HG02852 (cell line): Measurements from ENCODE around the gene MEF2C.
A peak's percentile ranks its signal among the peaks of the same experiment; 100 is the strongest.

ENCODE experiments used
- ATAC-seq: cut with Tn5 transposase; IDR thresholded peaks from one replicate; pipeline ENCODE4 v1.9.1; 2021; ENCODE audit warnings: mild to moderate bottlenecking, moderate library complexity; ENCODE audit not compliant: unreplicated experiment

The MEF2C gene

DNA sequence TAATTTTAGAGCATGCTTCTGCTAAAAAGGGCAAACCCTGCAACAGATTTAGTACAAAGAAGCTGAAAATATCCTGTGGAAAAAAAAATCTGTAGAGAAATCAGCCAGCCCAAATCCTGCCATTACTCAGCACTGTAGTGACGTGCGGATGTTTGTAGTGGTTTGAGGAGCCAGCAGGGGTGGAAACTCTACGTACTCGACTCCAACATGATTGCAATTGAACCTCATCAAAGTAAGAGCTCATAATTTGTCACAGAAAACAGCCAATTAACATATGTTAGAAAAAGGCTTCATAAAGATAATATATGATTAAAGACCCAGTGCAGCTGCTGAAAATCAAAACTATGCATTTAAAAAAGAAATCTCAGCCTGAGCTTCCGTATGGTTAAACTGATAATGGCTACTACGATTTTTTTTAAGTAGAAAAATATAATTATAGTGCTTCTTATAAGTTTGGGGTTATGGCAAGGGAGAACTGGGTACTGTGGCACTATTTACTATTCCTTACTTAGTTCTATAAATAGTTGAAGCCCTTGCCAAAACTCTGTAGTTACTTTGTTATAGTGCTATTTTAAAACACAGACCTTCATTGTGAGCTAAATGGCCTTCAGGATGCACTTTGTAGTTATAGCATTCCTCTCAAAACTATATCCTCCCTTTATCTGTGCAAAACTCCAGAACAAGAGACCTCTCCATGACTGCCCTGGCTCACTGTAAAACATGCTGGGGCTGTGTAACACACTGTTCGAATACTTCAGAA lies 49.4 kb downstream of the MEF2C start:
- peak; percentile 45 for ATAC-seq

DNA sequence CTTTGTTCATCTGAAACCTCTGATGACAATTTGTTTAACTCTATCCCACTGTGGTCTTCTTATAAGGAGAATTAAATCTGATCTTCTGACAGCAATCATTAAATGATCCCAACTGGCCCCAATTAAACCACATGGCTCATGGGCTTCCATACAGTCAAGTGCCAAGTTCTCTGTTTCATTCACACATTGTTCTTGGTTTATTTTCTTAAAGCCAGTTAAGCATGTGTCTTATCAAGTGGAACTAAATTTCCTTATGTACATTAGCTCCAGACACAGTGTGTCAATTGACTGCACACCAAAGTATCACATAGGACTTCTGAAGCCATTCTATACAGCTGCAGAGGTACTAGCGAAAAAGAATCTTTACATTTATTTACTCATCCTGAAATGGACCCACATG lies 51.2 kb downstream of the MEF2C start:
- ATAC-seq = no peak

DNA sequence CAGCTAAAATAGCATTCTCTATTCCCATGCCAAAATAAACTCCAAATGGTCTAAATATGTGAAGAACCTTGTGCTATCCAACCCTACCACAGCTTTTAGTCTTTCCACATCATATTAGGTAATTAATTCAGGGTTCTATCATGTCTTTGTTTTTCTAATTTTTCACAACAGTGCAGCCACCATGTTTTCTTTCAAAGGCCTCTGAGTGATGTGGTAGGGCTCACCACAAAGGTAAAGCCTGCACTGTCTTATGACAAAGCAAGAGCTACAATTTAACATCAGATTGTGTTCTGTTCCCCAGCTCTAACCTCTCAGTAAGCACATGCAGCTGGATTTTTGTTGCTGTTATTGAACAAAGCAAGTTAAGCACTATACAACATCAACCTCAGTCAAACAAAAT lies 52.4 kb downstream of the MEF2C start:
- no peak for ATAC-seq

DNA sequence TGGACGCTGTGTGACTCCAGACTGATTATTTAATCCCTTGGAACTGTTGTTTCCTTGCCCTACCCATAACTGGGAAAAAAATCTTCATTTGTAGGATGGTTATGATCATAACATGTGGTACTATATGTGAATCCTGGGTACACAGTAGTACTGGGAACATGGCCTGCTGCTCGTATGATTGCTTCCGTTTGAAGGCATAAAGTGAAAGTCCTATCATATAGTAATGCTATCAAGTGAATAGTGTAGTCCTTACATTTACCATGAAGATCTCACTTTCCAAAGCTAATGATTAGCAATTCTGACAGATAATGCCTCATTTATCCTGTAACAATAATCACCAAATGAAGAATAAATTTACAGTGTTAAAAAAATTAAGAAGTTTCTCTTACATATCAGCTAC lies 53.2 kb downstream of the MEF2C start:
- no peak for ATAC-seq

DNA sequence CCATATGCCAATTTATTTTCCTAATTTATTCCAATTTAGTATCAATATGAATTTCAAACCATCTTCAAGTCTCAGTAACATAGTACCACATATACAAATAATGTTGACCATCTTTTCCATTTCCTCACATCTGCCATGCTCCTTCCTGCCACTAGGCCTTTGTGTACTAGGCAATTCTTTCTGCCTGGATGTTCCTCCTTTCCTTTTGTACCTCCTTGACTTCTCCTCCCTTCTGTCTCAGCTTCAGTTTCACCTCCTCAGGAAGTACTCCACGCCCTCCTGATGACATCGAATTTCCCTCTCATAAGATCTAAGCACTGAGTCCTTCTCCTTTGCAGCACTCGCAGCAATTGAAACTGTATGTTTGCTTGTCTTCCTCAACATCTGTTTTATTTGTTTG lies 53.9 kb downstream of the MEF2C start:
- no peak for ATAC-seq

DNA sequence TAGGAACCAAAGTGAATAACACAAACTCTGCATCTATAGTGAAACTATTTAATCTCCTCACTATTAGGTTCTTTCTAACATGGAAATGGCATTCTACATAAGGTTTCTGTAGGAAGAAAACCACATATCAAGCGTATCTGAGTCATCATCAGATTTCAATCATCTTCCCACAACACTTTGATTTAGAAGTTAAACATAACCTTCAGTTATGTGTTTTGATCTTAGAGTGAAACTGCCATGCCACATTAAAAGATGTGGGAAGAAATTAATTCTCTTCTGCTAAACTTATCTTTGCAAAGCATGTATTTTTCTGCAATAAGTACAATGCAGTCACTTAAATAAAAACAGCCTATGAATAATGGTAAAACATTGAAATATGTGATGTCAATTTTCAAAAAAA lies 55.0 kb downstream of the MEF2C start:
- ATAC-seq = no peak

DNA sequence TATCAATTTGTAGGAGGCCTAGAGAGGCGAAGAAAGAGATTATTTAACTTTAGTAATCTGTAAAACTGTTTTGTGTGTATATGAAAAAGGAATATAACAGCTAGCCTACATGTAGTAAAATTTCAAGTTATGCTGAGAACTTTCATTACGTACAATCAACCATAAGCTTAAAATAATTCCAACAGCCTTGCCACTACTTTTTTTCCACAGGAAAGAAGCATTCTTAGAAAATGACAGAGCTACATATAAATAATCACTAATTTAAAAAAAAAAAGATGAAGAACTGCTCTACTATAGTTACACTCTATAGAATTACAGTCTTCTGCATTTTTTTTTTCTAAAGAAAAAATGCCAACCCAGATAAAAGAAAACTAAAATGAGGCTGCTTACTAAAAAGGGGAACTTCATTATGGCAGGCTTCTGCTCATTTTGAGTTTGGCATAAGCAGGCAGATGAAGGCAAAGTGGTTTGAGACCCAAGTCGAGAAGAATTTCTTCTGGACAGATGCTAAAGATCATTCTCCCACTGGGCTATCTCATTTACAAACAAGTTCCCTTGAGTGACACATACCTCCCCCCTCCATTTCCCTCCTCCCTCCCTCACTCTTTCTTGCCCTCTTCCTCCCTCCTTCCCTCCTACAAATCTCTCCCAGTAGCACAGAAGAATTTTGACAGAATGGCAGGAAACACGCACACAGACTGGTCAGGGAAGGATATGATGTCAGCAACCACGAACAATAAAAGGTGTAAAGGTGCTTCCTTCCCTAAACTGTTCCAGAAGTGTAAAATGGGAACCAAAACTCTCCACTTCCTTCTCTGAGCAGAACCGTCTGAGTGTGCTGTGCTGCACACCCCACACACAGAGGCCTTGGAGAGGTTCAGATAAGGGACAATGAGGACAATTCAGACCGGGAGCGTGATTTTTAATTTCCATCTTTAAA lies 56.1 kb downstream of the MEF2C start:
- peak; percentile 71 for ATAC-seq

DNA sequence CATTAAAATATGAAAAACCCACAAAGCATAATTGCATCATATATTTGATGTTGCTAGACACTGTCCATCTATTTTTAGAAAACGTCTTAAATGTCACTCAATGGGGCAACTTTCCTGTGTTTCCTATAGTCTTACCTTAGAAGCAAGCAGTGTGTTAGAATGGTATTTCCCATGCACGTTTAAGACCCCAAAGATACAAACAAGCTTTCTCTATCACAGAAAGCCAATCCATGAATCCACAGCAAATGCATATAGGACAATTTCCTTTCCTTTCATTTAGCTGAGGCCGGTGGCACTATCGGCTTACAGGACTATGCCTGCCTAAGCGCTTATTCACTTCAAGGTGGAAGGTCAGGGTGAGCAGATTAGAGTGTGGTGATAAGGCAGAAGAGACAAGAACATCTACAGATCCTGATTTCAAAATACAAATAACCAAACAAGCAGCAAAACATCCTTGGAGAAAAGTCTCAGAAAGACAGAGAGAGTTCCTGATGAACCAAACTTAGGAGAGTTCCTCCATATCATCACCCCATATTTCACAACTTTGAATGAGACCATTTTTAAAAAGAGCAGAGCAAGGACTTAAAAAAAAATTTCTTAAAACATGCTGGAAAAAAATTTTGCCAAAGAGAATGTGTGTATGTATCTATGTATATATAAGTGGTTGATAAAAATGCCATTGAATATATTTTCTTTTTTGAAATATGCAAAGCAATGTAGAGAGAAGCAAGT lies 57.2 kb downstream of the MEF2C start:
- no peak for ATAC-seq

DNA sequence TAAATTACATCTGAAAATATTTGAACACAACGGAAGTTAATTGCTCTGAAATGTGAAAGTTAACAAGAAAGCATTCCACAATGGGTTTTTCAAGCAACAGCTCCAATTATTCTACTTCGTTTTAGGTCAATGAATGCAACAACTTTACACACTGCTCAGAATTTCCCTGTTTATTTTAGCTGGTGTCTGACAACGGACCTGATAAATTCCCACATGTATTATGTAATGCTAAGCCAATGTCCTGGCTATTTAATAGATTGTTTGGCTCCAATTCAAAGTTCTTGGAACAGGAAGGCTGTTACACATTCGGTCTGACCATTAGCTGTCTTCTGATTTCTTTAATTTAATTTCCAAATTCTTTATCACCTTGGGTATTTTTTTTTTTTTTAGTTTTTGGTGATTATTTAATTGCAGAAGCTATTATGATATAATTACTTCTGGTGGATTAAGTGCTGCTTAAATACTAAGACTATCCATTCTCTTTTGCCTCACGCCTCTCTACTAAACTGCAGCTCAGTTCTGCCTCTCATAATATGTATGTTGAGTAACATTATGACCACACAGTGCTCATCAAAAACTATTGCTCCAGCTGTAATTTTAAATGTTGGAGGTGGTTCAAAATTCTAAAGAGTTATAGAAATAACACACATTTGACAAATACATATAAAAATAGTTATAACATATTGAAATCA lies 57.9 kb downstream of the MEF2C start:
- no peak for ATAC-seq

DNA sequence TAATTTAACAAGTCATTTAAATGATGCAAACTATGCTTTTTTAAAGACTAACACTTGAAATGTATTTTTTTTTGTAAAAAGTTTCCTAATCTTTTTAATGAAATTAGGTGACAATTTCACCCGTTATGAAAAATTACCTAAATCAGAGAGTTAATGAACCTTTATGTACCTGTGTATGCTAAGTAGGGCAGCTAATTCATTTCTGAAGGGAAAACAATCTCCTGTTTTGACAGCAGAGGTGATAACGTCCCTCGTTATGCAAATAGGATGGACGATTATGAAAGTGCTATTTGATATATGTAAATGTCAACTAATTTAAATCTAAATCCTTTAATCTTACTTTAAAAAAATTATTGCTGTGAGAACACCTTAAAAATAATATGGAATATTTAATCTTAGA lies 58.8 kb downstream of the MEF2C start:
- no peak for ATAC-seq

DNA sequence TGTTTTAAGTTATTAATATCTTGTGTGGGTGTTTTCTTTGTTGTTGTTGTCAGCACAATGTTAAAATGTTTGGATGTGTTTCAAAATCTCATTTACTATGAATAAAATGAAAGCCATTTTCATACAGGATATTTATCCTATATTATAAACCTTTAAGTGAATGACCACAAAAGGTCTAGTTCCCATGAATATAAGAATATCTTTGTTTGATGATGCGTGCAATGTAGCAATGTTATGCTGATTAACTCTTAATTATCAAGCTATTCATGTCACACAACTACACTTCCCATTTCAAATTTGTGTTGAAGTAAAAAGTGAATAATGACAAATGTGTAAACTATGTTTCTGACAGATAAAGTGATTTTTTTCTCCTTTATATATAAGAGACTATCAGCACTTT lies 59.8 kb downstream of the MEF2C start:
- ATAC-seq = no peak

DNA sequence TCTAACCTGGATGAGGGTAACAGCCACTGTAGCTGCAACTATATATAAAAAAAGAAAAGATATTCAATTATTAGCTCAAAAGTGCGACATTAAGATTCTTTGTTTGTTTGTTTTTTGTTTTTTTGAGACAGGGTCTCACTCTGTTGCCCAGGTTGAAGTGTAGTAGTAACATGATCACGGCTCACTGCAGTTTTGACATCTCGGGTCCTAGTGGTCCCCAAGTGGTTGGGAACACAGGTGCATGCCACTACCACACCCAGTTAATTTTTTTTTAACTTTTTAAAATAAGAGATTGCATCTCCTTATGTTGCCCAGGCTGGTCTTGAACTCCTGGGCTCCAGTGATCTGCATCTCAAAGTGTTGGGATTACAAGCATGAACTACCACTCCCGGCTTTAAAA lies 61.8 kb downstream of the MEF2C start:
- no peak for ATAC-seq

DNA sequence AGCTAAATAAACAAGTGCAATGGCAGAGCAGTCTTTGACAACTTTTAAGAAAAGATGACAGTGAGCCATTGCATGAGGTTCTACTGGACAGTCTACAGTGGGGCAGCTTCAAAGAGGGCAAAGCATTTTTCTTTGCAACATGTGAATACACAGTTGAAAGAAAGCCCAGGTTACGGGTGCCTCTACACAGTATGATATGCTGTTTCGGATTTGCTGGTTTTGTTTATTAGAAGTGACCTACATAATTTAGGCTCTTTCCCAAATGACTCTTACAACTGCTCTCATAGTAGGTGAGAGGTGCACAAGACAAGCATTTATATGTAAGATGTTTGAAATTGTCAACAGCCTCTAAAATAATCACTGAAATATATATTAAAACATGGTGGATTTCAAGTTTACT lies 62.4 kb downstream of the MEF2C start:
- ATAC-seq = no peak

DNA sequence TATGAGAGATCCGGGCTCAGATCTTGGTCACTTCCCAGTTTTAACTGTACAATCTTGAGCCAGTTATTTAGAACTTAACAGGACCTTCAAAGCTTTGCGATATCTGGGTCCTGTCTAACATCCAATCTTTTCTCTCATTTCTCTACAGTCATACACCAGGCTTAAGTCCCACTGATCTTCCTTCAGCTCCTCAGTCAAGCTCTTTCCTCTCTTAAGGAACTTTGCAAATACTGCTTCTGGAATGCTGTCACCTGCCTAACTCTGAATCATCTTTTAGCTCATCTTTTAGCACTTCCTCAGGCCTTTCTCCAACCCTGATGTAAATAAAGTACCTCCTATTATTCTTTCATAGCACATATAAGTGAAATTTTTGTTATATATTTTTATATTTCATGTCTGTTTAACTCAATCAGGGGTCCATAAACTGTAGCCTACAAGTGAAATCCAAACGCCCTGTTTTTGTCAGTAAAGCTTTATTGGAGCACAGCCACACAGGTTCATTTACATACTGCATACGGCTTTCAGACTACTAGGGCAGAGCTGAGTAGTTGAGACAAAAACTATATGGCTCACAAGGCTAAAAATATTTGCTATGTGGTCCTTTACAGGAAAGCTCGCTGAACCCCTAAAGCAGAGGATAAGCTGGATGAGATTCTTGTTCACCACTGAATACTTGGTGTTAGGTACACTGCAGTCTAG lies 63.5 kb downstream of the MEF2C start:
- ATAC-seq = no peak

DNA sequence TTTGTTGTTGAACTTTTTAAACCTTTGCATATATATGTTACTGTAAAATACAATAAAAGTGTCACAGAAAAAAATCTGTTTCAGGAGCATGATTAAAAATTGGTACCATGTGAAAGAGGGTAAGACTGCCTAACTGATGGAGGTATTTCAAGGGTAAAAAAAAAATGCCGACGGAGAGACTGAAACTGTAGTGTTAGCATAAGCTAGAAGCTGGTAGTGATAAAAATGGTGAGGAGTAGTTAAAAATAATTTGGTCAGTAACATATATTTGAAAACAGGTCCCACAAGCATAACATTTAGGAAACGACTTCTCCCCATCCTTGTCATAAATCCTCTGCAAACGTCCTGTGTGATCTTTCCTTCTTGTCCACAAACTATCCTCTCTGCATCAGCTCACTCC lies 64.7 kb downstream of the MEF2C start:
- ATAC-seq = no peak

DNA sequence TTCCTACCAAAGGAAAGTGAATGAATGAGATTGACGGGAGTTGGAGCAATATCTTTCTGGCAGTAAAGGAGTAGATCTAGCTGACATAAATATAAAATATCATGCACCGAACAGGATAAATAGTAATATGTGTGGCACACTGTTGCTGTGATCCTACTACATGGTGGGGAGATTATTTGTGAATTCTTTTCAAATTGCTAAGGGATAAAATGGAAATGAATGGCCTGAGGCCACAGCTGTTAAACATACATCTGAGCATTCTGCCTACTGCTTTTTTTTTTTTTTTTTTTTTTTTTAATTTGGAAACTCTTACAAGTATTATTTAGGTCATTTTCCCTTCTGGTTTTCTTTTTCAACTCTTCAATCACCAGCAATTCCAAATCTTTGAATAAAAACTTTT lies 66.8 kb downstream of the MEF2C start:
- no peak for ATAC-seq

DNA sequence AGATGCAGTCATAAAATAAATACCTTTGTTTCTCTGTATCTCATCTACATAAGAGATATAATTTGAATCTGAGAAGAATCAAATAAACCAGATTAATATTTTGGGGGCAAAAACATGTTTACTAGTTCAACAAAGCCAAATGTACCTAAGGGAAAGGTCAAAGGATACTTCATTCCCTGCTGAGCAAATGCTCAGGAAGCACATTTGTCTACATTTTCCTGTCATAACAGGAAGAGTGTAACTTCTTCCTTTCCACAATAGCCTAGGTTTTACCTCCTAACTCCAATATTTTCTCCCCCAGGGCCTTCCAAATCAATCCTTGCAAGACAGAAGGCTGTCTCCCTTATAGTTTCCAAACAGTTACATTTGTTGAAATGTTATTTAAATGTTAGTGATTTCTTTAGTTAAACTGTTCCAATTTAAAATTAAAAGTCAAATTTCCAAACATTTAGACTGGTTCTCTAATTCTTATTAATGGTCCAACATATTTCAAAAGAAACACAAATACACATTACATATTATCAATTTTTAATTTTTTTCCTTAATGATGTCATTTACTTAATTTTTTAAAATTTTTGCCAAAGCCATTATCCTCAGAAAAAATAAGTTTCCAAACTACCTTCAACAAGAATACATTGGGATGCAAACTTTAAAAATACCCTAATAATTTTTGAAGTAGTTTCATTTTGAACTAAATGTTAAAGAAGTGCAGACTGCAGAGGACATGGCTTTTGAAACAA lies 67.8 kb downstream of the MEF2C start:
- ATAC-seq = no peak

DNA sequence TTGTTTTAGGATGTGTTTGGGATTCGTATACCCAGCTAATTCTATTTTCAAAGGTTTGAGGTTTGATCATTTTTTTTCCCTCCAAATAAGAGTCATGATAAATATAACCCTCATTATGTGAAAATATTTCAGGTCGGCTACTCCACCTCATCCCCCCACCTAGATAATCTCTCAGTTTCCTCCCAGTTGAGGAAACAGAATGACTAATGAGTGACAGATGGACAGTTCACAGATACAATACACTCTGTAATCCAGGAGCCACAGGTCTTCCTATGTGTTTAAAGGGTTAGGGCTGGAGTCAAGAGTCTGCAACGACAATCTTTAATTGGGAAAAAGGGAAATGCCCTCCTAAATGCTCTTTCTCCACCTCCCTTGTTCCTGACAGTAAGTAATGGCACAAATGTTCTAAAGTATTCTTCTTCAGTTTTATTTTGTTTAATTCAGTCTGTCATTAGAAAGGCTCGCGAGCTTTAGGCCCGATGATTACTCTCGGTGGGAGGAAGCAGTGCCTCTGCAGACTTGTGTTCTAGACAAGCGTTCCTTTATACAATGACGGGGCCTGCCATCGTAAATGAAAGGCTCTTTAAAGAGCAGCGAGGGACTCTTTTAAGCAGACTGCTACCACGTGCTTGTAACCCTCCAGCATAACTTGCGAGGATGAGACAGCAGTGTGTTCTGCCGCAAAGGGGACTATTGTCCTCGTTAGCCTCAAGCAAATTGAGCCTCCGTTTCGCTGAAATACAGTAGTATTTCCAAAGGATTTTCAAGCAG lies 69.0 kb downstream of the MEF2C start:
- no peak for ATAC-seq

DNA sequence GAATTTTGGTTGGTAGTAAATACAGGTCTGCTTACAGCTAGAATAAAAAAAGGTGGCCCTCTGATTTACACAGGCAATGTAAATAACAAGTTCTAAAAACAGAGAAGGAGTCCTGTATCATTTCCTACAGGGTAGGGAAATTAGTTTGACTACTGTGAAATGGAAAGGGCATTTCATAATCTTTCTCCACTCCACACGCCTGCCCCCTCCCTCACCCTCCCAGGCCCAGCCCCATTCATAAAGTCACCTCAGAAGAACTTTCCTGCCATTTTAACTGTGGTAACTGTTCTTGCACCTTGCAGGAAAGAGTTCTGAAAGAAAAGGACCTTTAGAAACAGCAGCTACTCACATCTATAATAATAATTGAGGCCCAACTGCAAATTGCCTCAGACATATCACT lies 69.7 kb downstream of the MEF2C start:
- no peak for ATAC-seq
